ENCODE measurements around the gene MRPS15. TPM values are rescaled to one million over a fixed set of nuclear protein-coding genes. Genes with fewer than 3 reads are reported as not detected.

Gene MRPS15
- total and polyA plus RNA-seq, 2 of the 13 experiments (the other 11 are each of a cell fraction or from before 2014, with no cell fraction given): 59.0 to 113 TPM

DNA sequence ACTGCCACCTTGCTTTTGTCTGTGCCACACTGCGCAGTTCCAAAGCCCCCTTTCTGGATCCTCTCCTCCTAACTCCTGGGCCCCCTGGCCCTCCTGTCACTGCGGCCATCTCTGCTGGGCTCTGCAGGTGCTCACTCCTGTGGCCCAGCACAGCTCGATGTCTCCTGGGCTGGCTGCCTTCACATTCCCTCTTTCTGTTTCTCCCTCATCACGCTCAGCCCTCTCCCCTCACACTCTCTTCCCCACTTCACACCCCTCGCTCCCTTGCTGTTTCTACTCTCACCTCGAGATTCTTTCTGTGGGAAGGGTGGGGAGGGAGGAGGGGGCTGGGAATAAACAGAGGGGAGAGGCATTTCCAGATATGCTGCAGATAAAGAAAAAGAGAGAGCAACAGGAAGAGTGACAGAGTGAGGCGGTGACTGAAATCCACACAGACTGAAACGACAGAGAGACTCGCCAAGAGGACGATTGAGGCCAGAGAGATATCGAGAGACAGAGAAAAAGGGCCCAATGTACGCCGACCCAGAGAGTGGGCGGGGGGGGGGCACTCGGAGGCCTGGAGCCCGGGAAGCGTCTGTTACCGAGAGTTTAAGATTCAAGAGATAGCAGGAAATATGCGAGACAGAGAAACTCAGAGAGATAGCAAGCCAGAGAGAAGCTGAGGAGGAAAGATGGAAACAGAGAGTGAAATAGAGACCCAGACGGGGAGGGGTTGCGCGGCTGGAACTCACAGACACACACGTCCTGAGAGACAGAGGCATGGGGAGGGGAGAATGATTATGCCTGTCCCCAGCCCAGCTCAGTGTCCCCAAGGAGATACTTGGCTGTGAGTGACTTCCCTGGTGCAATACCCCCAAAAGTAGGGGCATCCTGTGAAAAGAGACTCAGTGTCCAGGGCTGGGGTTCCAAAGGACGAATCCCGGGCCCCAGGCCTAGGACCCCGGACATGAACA, 17.9 kb upstream of the MRPS15 start (continued):
- TF ChIP-seq, protein P1, sequence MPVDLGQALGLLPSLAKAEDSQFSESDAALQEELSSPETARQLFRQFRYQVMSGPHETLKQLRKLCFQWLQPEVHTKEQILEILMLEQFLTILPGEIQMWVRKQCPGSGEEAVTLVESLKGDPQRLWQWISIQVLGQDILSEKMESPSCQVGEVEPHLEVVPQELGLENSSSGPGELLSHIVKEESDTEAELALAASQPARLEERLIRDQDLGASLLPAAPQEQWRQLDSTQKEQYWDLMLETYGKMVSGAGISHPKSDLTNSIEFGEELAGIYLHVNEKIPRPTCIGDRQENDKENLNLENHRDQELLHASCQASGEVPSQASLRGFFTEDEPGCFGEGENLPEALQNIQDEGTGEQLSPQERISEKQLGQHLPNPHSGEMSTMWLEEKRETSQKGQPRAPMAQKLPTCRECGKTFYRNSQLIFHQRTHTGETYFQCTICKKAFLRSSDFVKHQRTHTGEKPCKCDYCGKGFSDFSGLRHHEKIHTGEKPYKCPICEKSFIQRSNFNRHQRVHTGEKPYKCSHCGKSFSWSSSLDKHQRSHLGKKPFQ (CRISPR knock-in tag; IDR thresholded peaks at IDR 0.05; ENCODE audit: insufficient replicate concordance): peak; percentile 55
- TF ChIP-seq, protein P2, sequence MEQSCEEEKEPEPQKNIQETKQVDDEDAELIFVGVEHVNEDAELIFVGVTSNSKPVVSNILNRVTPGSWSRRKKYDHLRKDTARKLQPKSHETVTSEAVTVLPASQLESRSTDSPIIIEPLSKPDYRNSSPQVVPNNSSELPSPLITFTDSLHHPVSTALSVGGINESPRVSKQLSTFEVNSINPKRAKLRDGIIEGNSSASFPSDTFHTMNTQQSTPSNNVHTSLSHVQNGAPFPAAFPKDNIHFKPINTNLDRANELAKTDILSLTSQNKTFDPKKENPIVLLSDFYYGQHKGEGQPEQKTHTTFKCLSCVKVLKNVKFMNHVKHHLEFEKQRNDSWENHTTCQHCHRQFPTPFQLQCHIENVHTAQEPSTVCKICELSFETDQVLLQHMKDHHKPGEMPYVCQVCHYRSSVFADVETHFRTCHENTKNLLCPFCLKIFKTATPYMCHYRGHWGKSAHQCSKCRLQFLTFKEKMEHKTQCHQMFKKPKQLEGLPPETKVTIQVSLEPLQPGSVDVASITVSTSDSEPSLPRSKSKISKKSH (CRISPR knock-in tag; IDR thresholded peaks at IDR 0.05; ENCODE audit: borderline replicate concordance): peak; percentile 24; the same call in 1 of the 2 replicates
- TF ChIP-seq SRSF1 (optimal IDR thresholded peaks at IDR 0.05; ENCODE audit: low read depth, low read length): peak; percentile 4
- TF ChIP-seq, protein P3, sequence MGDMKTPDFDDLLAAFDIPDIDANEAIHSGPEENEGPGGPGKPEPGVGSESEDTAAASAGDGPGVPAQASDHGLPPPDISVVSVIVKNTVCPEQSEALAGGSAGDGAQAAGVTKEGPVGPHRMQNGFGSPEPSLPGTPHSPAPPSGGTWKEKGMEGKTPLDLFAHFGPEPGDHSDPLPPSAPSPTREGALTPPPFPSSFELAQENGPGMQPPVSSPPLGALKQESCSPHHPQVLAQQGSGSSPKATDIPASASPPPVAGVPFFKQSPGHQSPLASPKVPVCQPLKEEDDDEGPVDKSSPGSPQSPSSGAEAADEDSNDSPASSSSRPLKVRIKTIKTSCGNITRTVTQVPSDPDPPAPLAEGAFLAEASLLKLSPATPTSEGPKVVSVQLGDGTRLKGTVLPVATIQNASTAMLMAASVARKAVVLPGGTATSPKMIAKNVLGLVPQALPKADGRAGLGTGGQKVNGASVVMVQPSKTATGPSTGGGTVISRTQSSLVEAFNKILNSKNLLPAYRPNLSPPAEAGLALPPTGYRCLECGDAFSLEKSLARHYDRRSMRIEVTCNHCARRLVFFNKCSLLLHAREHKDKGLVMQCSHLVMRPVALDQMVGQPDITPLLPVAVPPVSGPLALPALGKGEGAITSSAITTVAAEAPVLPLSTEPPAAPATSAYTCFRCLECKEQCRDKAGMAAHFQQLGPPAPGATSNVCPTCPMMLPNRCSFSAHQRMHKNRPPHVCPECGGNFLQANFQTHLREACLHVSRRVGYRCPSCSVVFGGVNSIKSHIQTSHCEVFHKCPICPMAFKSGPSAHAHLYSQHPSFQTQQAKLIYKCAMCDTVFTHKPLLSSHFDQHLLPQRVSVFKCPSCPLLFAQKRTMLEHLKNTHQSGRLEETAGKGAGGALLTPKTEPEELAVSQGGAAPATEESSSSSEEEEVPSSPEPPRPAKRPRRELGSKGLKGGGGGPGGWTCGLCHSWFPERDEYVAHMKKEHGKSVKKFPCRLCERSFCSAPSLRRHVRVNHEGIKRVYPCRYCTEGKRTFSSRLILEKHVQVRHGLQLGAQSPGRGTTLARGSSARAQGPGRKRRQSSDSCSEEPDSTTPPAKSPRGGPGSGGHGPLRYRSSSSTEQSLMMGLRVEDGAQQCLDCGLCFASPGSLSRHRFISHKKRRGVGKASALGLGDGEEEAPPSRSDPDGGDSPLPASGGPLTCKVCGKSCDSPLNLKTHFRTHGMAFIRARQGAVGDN (CRISPR knock-in tag; IDR thresholded peaks at IDR 0.05): peak; percentile 51
- TF ChIP-seq, protein P4, sequence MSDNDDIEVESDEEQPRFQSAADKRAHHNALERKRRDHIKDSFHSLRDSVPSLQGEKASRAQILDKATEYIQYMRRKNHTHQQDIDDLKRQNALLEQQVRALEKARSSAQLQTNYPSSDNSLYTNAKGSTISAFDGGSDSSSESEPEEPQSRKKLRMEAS (IDR thresholded peaks at IDR 0.05): 0 out of 2 replicates have a peak, but pooled peaks have one; percentile 12
- TF ChIP-seq, protein P5, sequence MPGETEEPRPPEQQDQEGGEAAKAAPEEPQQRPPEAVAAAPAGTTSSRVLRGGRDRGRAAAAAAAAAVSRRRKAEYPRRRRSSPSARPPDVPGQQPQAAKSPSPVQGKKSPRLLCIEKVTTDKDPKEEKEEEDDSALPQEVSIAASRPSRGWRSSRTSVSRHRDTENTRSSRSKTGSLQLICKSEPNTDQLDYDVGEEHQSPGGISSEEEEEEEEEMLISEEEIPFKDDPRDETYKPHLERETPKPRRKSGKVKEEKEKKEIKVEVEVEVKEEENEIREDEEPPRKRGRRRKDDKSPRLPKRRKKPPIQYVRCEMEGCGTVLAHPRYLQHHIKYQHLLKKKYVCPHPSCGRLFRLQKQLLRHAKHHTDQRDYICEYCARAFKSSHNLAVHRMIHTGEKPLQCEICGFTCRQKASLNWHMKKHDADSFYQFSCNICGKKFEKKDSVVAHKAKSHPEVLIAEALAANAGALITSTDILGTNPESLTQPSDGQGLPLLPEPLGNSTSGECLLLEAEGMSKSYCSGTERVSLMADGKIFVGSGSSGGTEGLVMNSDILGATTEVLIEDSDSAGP (CRISPR knock-in tag; IDR thresholded peaks at IDR 0.05; ENCODE audit: borderline replicate concordance): peak; percentile 43; the same call in 1 of the 2 replicates
- no peak for TF ChIP-seq HDAC1 (CRISPR knock-in tag; IDR thresholded peaks at IDR 0.05)
- TF ChIP-seq, protein P6, sequence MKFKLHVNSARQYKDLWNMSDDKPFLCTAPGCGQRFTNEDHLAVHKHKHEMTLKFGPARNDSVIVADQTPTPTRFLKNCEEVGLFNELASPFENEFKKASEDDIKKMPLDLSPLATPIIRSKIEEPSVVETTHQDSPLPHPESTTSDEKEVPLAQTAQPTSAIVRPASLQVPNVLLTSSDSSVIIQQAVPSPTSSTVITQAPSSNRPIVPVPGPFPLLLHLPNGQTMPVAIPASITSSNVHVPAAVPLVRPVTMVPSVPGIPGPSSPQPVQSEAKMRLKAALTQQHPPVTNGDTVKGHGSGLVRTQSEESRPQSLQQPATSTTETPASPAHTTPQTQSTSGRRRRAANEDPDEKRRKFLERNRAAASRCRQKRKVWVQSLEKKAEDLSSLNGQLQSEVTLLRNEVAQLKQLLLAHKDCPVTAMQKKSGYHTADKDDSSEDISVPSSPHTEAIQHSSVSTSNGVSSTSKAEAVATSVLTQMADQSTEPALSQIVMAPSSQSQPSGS (CRISPR knock-in tag; IDR thresholded peaks at IDR 0.05): no peak
- 0 out of 2 replicates have a peak, but pooled peaks have one; percentile 27 for TF ChIP-seq ZNF567 (CRISPR knock-in tag; IDR thresholded peaks at IDR 0.05; ENCODE audit: borderline replicate concordance)
- TF ChIP-seq SIN3A (IDR thresholded peaks at IDR 0.05; ENCODE audit: borderline replicate concordance, low read depth, low read length): peak; percentile 24; the same call in 1 of the 2 replicates
- 0 out of 2 replicates have a peak, but pooled peaks have one; percentile 42 for TF ChIP-seq ZNF230 (CRISPR knock-in tag; IDR thresholded peaks at IDR 0.05)
- 0 out of 2 replicates have a peak, but pooled peaks have one; percentile 24 for TF ChIP-seq SETDB1 (CRISPR knock-in tag; IDR thresholded peaks at IDR 0.05; ENCODE audit: borderline replicate concordance)
- 0 out of 2 replicates have a peak, but pooled peaks have one; percentile 33 for TF ChIP-seq ETV6 (CRISPR knock-in tag; conservative IDR thresholded peaks at IDR 0.05)
- TF ChIP-seq KDM6A (CRISPR knock-in tag; IDR thresholded peaks at IDR 0.05; ENCODE audit: low read depth): no peak
- no peak for TF ChIP-seq PCBP1 (IDR thresholded peaks at IDR 0.05; ENCODE audit: borderline replicate concordance, low read depth, low read length)

All from HepG2 (cell line).